ENCODE results near the gene PRKAR2B.

- no peak for TF ChIP-seq CTCF (IDR thresholded peaks at IDR 0.05)
- TF ChIP-seq POLR2A (IDR thresholded peaks at IDR 0.05), result no peak
Observed at GRCh38 chr7:107161415-107161814, 116.9 kb downstream of the PRKAR2B start.
